ENCODE results near the gene KCNQ5. TPM values are rescaled to one million over a fixed set of nuclear protein-coding genes. Genes with fewer than 3 reads are reported as not detected.

Gene KCNQ5
- total RNA-seq, 1 experiment from 2014 or later, result 4.8 TPM

GRCh38 chr6:72905705-72906478 lies 284.0 kb downstream of the KCNQ5 start:
- peak; percentile 29 for DNase-seq (ENCODE audit: low read depth)

GRCh38 chr6:72911463-72912155 lies 289.7 kb downstream of the KCNQ5 start:
- peak; percentile 85 for DNase-seq (ENCODE audit: low read depth)

- no peak for DNase-seq (ENCODE audit: low read depth)
These were observed 291.9 kb downstream of the KCNQ5 start for GRCh38 chr6:72913797-72914196.

GRCh38 chr6:72916298-72916697 lies 294.4 kb downstream of the KCNQ5 start:
- no peak for DNase-seq (ENCODE audit: low read depth)

GRCh38 chr6:72916906-72917305 lies 295.0 kb downstream of the KCNQ5 start:
- DNase-seq (ENCODE audit: low read depth), result no peak

GRCh38 chr6:72922401-72922800 lies 300.5 kb downstream of the KCNQ5 start:
- DNase-seq (ENCODE audit: low read depth), result peak; percentile 44

GRCh38 chr6:72925136-72925535 lies 303.3 kb downstream of the KCNQ5 start:
- DNase-seq (ENCODE audit: low read depth), result no peak

GRCh38 chr6:72930556-72931132 lies 308.8 kb downstream of the KCNQ5 start:
- DNase-seq (ENCODE audit: low read depth), result no peak

- no peak for DNase-seq (ENCODE audit: low read depth)
These were observed 309.5 kb downstream of the KCNQ5 start for GRCh38 chr6:72931325-72931887.

GRCh38 chr6:72933233-72933632 lies 311.4 kb downstream of the KCNQ5 start:
- no peak for DNase-seq (ENCODE audit: low read depth)

GRCh38 chr6:72936766-72937559 lies 315.1 kb downstream of the KCNQ5 start:
- DNase-seq (ENCODE audit: low read depth), result peak; percentile 26

- DNase-seq (ENCODE audit: low read depth), result no peak
These were observed 316.2 kb downstream of the KCNQ5 start for GRCh38 chr6:72938104-72938503.

- no peak for DNase-seq (ENCODE audit: low read depth)
These were observed 317.1 kb downstream of the KCNQ5 start for GRCh38 chr6:72939004-72939403.

- DNase-seq (ENCODE audit: low read depth), result no peak
These were observed 318.4 kb downstream of the KCNQ5 start for GRCh38 chr6:72940265-72940664.

- no peak for DNase-seq (ENCODE audit: low read depth)
These were observed 319.4 kb downstream of the KCNQ5 start for GRCh38 chr6:72941263-72941662.

- no peak for DNase-seq (ENCODE audit: low read depth)
These were observed 319.9 kb downstream of the KCNQ5 start for GRCh38 chr6:72941751-72942150.

- DNase-seq (ENCODE audit: low read depth), result no peak
These were observed 321.8 kb downstream of the KCNQ5 start for GRCh38 chr6:72943699-72944098.

- no peak for DNase-seq (ENCODE audit: low read depth)
These were observed 322.8 kb downstream of the KCNQ5 start for GRCh38 chr6:72944660-72945059.

GRCh38 chr6:72946774-72947173 lies 324.9 kb downstream of the KCNQ5 start:
- no peak for DNase-seq (ENCODE audit: low read depth)

GRCh38 chr6:72947534-72947933 lies 325.7 kb downstream of the KCNQ5 start:
- DNase-seq (ENCODE audit: low read depth), result no peak

- DNase-seq (ENCODE audit: low read depth), result no peak
These were observed 326.3 kb downstream of the KCNQ5 start for GRCh38 chr6:72948153-72948552.

Measured in M059J (cell line).